SH-SY5Y (cell line): ENCODE data around the gene OR52A1.

Experiments used
- GATA2 ChIP-seq: IDR thresholded peaks from 2 replicates; pipeline ENCODE4 v1.6.1; 2011; ENCODE audit warnings: mild to moderate bottlenecking, low read depth, low read length
- GATA3 ChIP-seq: IDR thresholded peaks from 2 replicates; pipeline ENCODE4 v1.6.1; 2011; ENCODE audit warnings: low read depth, mild to moderate bottlenecking, low read length, moderate library complexity

- TF ChIP-seq GATA2 (no peak), GATA3 (no peak)
Observed at GRCh38 chr11:5192738-5193137, 38.2 kb upstream of the OR52A1 start.
